DLD1 (cell line): ENCODE measurements around the gene XXYLT1.

Experiments
- in situ Hi-C: cut with HindIII; loops from 2 replicates; pipeline ENCODE4 v1.10.0; 2017; ENCODE audit warnings: low sequenced_read_pairs

XXYLT1 gene

GRCh38 chr3:195069501-195070251, 201.3 kb downstream of the XXYLT1 start:
- in situ Hi-C loops, result no loop called here

- in situ Hi-C loops, result no loop called here
Observed at GRCh38 chr3:195068084-195069080, 202.6 kb downstream of the XXYLT1 start.

- in situ Hi-C loops, result no loop called here
Observed at GRCh38 chr3:195066441-195066841, 204.5 kb downstream of the XXYLT1 start.

- in situ Hi-C loops, result no loop called here
Observed at GRCh38 chr3:195065864-195066185, 205.1 kb downstream of the XXYLT1 start.

GRCh38 chr3:195065142-195065863, 205.7 kb downstream of the XXYLT1 start:
- in situ Hi-C loops, result no loop called here

- in situ Hi-C loops, result no loop called here
Observed at GRCh38 chr3:195064300-195064931, 206.5 kb downstream of the XXYLT1 start.

- in situ Hi-C loops, result no loop called here
Observed at GRCh38 chr3:195063581-195064193, 207.3 kb downstream of the XXYLT1 start.

GRCh38 chr3:195062866-195063540, 208.0 kb downstream of the XXYLT1 start:
- in situ Hi-C loops, result no loop called here

- in situ Hi-C loops, result no loop called here
Observed at GRCh38 chr3:195061756-195062655, 209.0 kb downstream of the XXYLT1 start.

GRCh38 chr3:195060531-195061291, 210.2 kb downstream of the XXYLT1 start:
- in situ Hi-C loops, result no loop called here

GRCh38 chr3:195060217-195060481, 210.8 kb downstream of the XXYLT1 start:
- in situ Hi-C loops, result no loop called here

- in situ Hi-C loops, result no loop called here
Observed at GRCh38 chr3:195059471-195060216, 211.3 kb downstream of the XXYLT1 start.

GRCh38 chr3:195059006-195059350, 212.0 kb downstream of the XXYLT1 start:
- in situ Hi-C loops, result no loop called here

- in situ Hi-C loops, result no loop called here
Observed at GRCh38 chr3:195058336-195059005, 212.5 kb downstream of the XXYLT1 start.

- in situ Hi-C loops, result no loop called here
Observed at GRCh38 chr3:195057716-195058115, 213.2 kb downstream of the XXYLT1 start.

GRCh38 chr3:195056506-195056905, 214.5 kb downstream of the XXYLT1 start:
- in situ Hi-C loops, result no loop called here

GRCh38 chr3:195054311-195054710, 216.6 kb downstream of the XXYLT1 start:
- in situ Hi-C loops, result no loop called here
